ENCODE data around the gene PRR14.

Gene PRR14

DNA sequence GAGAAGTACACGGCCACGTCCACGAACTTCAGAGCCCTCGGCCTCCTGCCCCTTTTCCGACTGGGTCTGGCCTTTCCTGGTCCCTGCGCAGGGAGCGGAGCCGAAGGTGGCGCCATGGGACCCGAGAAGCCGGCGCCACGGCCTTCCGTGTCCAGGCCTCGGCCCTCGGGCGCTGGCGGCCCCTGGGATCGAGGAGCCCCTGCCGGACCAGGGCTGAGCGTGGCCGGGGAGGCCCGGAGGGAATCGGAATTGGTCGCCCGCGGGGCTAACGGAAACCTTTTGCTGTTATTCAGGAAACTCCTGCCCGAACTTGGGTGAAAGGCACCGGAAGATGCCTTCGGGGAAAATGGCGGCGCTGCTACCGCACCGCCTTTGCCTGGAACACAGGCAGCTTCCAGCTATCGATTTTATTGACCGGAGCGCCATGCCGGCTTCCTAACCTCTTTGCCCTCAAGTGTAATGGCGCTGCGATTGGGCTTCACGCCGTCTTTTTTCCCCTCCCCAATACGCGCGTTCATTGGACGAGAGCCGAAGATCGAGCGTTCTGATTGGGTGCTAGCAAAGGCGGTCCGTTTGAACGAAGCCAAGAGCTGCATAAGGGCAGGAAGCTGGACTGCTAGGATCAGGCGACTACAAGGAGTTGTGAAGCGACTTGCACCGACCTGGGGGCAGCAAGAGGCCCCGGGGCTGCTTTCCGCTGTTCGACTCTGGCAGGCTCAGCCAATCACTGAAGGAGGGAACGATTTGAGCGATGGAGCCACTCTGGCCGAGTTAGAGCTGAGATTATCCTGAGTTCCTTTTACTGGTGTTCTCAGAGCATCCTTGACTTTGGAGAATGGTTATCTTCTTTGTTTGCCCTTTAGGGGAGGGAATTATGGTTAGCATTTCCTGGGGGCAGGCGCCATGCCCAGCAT lies 40.6 kb upstream of the PRR14 start, which contains the start of gene ZNF689:
Gene ZNF689 (minus strand): TSS at position 464 of the 914 bp plus-strand sequence. CDS start 348 bp downstream, at position 116.
- ATAC-seq (ENCODE audit: low read depth) (peak; percentile 91), DNase-seq (ENCODE audit: low spot score) (peak; percentile 86)

GRCh38 chr16:30615358-30616091 lies 35.2 kb upstream of the PRR14 start:
- Histone ChIP-seq H3K36me3 (ENCODE audit: low read depth) (no peaks in the 10 kb centered on the region), H3K4me1 (ENCODE audit: insufficient read depth, poor library complexity, severe bottlenecking) (peaks cover 2% of the 10 kb centered on the region), H3K4me3 (ENCODE audit: severe bottlenecking) (no peak overlapping the region), H3K9me3 (ENCODE audit: severe bottlenecking) (no peaks in the 10 kb centered on the region), H3K27ac (ENCODE audit: poor library complexity, severe bottlenecking) (no peak overlapping the region), H3K27me3 (ENCODE audit: insufficient read depth, poor library complexity, severe bottlenecking) (no peaks in the 10 kb centered on the region)
- TF ChIP-seq, protein P1, sequence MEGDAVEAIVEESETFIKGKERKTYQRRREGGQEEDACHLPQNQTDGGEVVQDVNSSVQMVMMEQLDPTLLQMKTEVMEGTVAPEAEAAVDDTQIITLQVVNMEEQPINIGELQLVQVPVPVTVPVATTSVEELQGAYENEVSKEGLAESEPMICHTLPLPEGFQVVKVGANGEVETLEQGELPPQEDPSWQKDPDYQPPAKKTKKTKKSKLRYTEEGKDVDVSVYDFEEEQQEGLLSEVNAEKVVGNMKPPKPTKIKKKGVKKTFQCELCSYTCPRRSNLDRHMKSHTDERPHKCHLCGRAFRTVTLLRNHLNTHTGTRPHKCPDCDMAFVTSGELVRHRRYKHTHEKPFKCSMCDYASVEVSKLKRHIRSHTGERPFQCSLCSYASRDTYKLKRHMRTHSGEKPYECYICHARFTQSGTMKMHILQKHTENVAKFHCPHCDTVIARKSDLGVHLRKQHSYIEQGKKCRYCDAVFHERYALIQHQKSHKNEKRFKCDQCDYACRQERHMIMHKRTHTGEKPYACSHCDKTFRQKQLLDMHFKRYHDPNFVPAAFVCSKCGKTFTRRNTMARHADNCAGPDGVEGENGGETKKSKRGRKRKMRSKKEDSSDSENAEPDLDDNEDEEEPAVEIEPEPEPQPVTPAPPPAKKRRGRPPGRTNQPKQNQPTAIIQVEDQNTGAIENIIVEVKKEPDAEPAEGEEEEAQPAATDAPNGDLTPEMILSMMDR (IDR thresholded peaks at IDR 0.05; ENCODE audit: poor library complexity, severe bottlenecking): no peak
- ATAC-seq (ENCODE audit: low read depth) (no peak), DNase-seq (ENCODE audit: low spot score) (no peak)

More for the DNA sequence above, 40.6 kb upstream of the PRR14 start, which contains the start of gene ZNF689:
- H3K4me3 ChIP-seq (ENCODE audit: severe bottlenecking): peak within 1 kb of the TSS; percentile 90
- TF ChIP-seq, protein P1 (IDR thresholded peaks at IDR 0.05; ENCODE audit: poor library complexity, severe bottlenecking): no peak
- no peaks in the 10 kb centered on the region for H3K27me3 ChIP-seq (ENCODE audit: insufficient read depth, poor library complexity, severe bottlenecking)
- peaks cover 29% of the 10 kb centered on the region for H3K36me3 ChIP-seq (ENCODE audit: low read depth)
- H3K9me3 ChIP-seq (ENCODE audit: severe bottlenecking): no peaks in the 10 kb centered on the region
- H3K4me1 ChIP-seq (ENCODE audit: insufficient read depth, poor library complexity, severe bottlenecking): peaks cover 2% of the 10 kb centered on the region
- H3K27ac ChIP-seq (ENCODE audit: poor library complexity, severe bottlenecking): peak within 1 kb of the TSS; percentile 67

- no peak overlapping the region for H3K4me3 ChIP-seq (ENCODE audit: severe bottlenecking)
- ATAC-seq (ENCODE audit: low read depth): no peak
- no peak for DNase-seq (ENCODE audit: low spot score)
- no peaks in the 10 kb centered on the region for H3K9me3 ChIP-seq (ENCODE audit: severe bottlenecking)
- H3K36me3 ChIP-seq (ENCODE audit: low read depth): no peaks in the 10 kb centered on the region
- H3K27me3 ChIP-seq (ENCODE audit: insufficient read depth, poor library complexity, severe bottlenecking): no peaks in the 10 kb centered on the region
- H3K27ac ChIP-seq (ENCODE audit: poor library complexity, severe bottlenecking): no peak overlapping the region
- TF ChIP-seq, protein P1 (IDR thresholded peaks at IDR 0.05; ENCODE audit: poor library complexity, severe bottlenecking): no peak
- H3K4me1 ChIP-seq (ENCODE audit: insufficient read depth, poor library complexity, severe bottlenecking): peaks cover 8% of the 10 kb centered on the region
These were observed 31.6 kb upstream of the PRR14 start for GRCh38 chr16:30619202-30619601.

- ATAC-seq (ENCODE audit: low read depth): no peak
- TF ChIP-seq, protein P1 (IDR thresholded peaks at IDR 0.05; ENCODE audit: poor library complexity, severe bottlenecking): no peak
- no peaks in the 10 kb centered on the region for H3K27me3 ChIP-seq (ENCODE audit: insufficient read depth, poor library complexity, severe bottlenecking)
These were observed 31.1 kb upstream of the PRR14 start for GRCh38 chr16:30619638-30620037.

More at GRCh38 chr16:30619638-30620037, 31.1 kb upstream of the PRR14 start:
- H3K9me3 ChIP-seq (ENCODE audit: severe bottlenecking): no peaks in the 10 kb centered on the region
- peaks cover 8% of the 10 kb centered on the region for H3K4me1 ChIP-seq (ENCODE audit: insufficient read depth, poor library complexity, severe bottlenecking)
- H3K4me3 ChIP-seq (ENCODE audit: severe bottlenecking): no peak overlapping the region
- no peak for DNase-seq (ENCODE audit: low spot score)
- no peaks in the 10 kb centered on the region for H3K36me3 ChIP-seq (ENCODE audit: low read depth)
- no peak overlapping the region for H3K27ac ChIP-seq (ENCODE audit: poor library complexity, severe bottlenecking)

Data from RWPE2 (cell line).